Endodermal cell (in vitro differentiated cells): ENCODE measurements around the gene TIAM2. TPM values are rescaled to one million over a fixed set of nuclear protein-coding genes. Genes with fewer than 3 reads are reported as not detected.

Experiments
- DNase-seq: peaks from one replicate; pipeline ENCODE4 v3.0.0-alpha.2; 2017
- H3K27ac ChIP-seq: 2 replicates; pipeline ENCODE4 v1.5.1; 2013; ENCODE audit warnings: mild to moderate bottlenecking, low read depth, low read length, moderate library complexity
- H3K27me3 ChIP-seq: 2 replicates; pipeline ENCODE4 v1.6.1; 2013; ENCODE audit warnings: mild to moderate bottlenecking, low read length, moderate library complexity; ENCODE audit not compliant: insufficient read depth, control insufficient read depth, poor library complexity, severe bottlenecking
- H3K36me3 ChIP-seq: 2 replicates; pipeline ENCODE4 v1.7.0; 2013; ENCODE audit warnings: mild to moderate bottlenecking, low read length, moderate library complexity; ENCODE audit not compliant: control insufficient read depth, insufficient read depth
- H3K4me1 ChIP-seq: one replicate; pipeline ENCODE4 v1.7.0; 2013; ENCODE audit warnings: low read length; ENCODE audit not compliant: control insufficient read depth, insufficient read depth
- H3K4me3 ChIP-seq: 2 replicates; pipeline ENCODE4 v1.5.1; 2013; ENCODE audit warnings: mild to moderate bottlenecking, low read length, moderate library complexity
- H3K9ac ChIP-seq: 2 replicates; pipeline ENCODE4 v1.6.1; 2013; ENCODE audit warnings: mild to moderate bottlenecking, low read length, moderate library complexity; ENCODE audit not compliant: poor library complexity, severe bottlenecking; ENCODE audit errors: extremely low read depth
- H3K9me3 ChIP-seq: 2 replicates; pipeline ENCODE4 v1.6.1; 2013; ENCODE audit warnings: mild to moderate bottlenecking, low read length, moderate library complexity; ENCODE audit not compliant: control insufficient read depth
- H3K27ac Mint-ChIP-seq: 2 replicates; pipeline ENCODE4 v1.8.0; 2020; ENCODE audit warnings: mixed read lengths
- H3K27me3 Mint-ChIP-seq: 2 replicates; pipeline ENCODE4 v1.8.0; 2021; ENCODE audit warnings: mild to moderate bottlenecking, mixed read lengths; ENCODE audit not compliant: insufficient read depth
- H3K36me3 Mint-ChIP-seq: 2 replicates; pipeline ENCODE4 v1.8.0; 2020; ENCODE audit warnings: low read depth, mixed read lengths
- H3K4me1 Mint-ChIP-seq: 2 replicates; pipeline ENCODE4 v1.8.0; 2020; ENCODE audit warnings: mixed read lengths
- H3K4me3 Mint-ChIP-seq: 2 replicates; pipeline ENCODE4 v1.8.0; 2020; ENCODE audit warnings: mild to moderate bottlenecking, moderate library complexity, mixed read lengths
- H3K9me3 Mint-ChIP-seq: 2 replicates; pipeline ENCODE4 v1.8.0; 2020; ENCODE audit warnings: mild to moderate bottlenecking, mixed read lengths
- CTCF ChIP-seq: fragments of 200-600 bp; sonication (generic); conservative IDR thresholded peaks from 2 replicates; pipeline ENCODE4 v1.5.0; 2021; ENCODE audit warnings: antibody characterized with exemption, mild to moderate bottlenecking
- WGBS, 2 experiments: methylation state at CpG; one replicate each; pipeline versions ENCODE4 v1.1.5 to v1.1.7; 2013; ENCODE audit warnings: missing lambda C conversion rate in 2 of 2, mixed read lengths in 1 of 2; ENCODE audit not compliant: insufficient coverage in 1 of 2, insufficient read length in 1 of 2; 5-methylcytosine and 5-hydroxymethylcytosine counted together
- total RNA-seq, 2 donors: library from RNA; stranded (reverse); fragmentation: NEBNext Ultra II Directional in 1 of 2; extraction: Animal tissue kit (Norgen Biotek cat#: 25700) in 1 of 2; gene quantifications; 2 replicates in 1 of 2; 3 replicates in 1 of 2; pipeline ENCODE4 v1.2.1, GENCODE V29; 2021

TIAM2 gene
- total RNA-seq, 2 donors from 2014 or later: 15.7 to 17.5 TPM

DNA sequence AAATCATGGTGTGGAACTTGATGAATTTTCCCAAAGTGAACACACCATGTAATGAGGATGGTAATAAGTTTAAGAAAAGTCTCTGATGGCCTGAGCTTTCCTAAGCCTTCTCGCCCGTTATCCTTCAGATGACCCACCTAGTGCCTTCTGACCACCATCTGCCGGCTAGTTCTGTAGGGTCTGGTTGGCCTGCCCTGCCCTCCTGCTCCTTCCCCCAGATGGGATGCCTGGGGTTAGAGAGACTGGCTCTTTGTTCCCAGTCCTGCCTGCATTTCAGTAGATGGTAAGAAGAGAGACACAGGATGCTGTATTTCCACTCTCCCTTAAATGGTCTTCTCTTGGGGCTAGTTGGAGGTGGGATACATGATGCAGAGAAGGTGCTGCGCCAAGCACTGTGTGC lies 43.0 kb downstream of the TIAM2 start:
- no peaks in the 10 kb centered on the region for H3K27me3 ChIP-seq
- no peak for DNase-seq
- no peaks in the 10 kb centered on the region for H3K9me3 ChIP-seq
- H3K9ac ChIP-seq: no peak overlapping the region
- H3K27me3 Mint-ChIP-seq: no peaks in the 10 kb centered on the region
- no peak overlapping the region for H3K4me3 Mint-ChIP-seq
- no peaks in the 10 kb centered on the region for H3K4me1 ChIP-seq
- H3K4me1 Mint-ChIP-seq: peaks cover 3% of the 10 kb centered on the region
- WGBS, 2 experiments: 90 to 100% methylated on average over 3 to 4 of the region's 4 CpGs
- H3K36me3 Mint-ChIP-seq: peaks cover 4% of the 10 kb centered on the region
- no peak overlapping the region for H3K4me3 ChIP-seq
- H3K27ac ChIP-seq: no peak overlapping the region
- TF ChIP-seq CTCF: no peak
- no peak overlapping the region for H3K27ac Mint-ChIP-seq
- peaks cover 6% of the 10 kb centered on the region for H3K9me3 Mint-ChIP-seq
- no peaks in the 10 kb centered on the region for H3K36me3 ChIP-seq

GRCh38 chr6:155038527-155038926 lies 43.4 kb downstream of the TIAM2 start:
- no peaks in the 10 kb centered on the region for H3K27me3 ChIP-seq
- Mint-ChIP-seq H3K36me3 (peaks cover 4% of the 10 kb centered on the region), H3K27me3 (no peaks in the 10 kb centered on the region), H3K4me3 (no peak overlapping the region), H3K27ac (no peak overlapping the region), H3K4me1 (peaks cover 3% of the 10 kb centered on the region), H3K9me3 (peaks cover 6% of the 10 kb centered on the region)
- H3K4me1 ChIP-seq: no peaks in the 10 kb centered on the region
- WGBS, 2 experiments: 96 to 100% methylated on average over 1 to 2 of the region's 2 CpGs
- TF ChIP-seq CTCF: no peak
- no peaks in the 10 kb centered on the region for H3K9me3 ChIP-seq
- H3K36me3 ChIP-seq: no peaks in the 10 kb centered on the region
- no peak overlapping the region for H3K27ac ChIP-seq
- H3K9ac ChIP-seq: no peak overlapping the region
- no peak for DNase-seq
- no peak overlapping the region for H3K4me3 ChIP-seq

GRCh38 chr6:155039618-155040017 lies 44.5 kb downstream of the TIAM2 start:
- TF ChIP-seq CTCF: no peak
- Mint-ChIP-seq H3K4me1 (peaks cover 3% of the 10 kb centered on the region), H3K27ac (no peak overlapping the region), H3K36me3 (peaks cover 2% of the 10 kb centered on the region), H3K27me3 (no peaks in the 10 kb centered on the region), H3K4me3 (no peak overlapping the region), H3K9me3 (peaks cover 2% of the 10 kb centered on the region)
- no peak overlapping the region for H3K27ac ChIP-seq
- WGBS, 2 experiments: 84 to 100% methylated on average over 1 to 3 of the region's 3 CpGs
- no peak for DNase-seq
- no peak overlapping the region for H3K4me3 ChIP-seq
- no peaks in the 10 kb centered on the region for H3K9me3 ChIP-seq
- H3K27me3 ChIP-seq: no peaks in the 10 kb centered on the region
- no peaks in the 10 kb centered on the region for H3K4me1 ChIP-seq
- no peak overlapping the region for H3K9ac ChIP-seq
- no peaks in the 10 kb centered on the region for H3K36me3 ChIP-seq
